Spleen (tissue), 11 donors: ENCODE measurements around the gene ACOT11. TPM values are rescaled to one million over a fixed set of nuclear protein-coding genes. Genes with fewer than 3 reads are reported as not detected.

Source experiments
- DNase-seq: peaks from one replicate; pipeline ENCODE4 v3.0.0-alpha.2; 2020
- H3K27ac ChIP-seq, 8 donors: fragments of 200-600 bp; sonication (generic) in 7 of 8; 1 replicate in 4 of 8; 2 replicates in 4 of 8; pipeline versions ENCODE4 v1.5.0 to v1.8.0; 2016 to 2021; ENCODE audit warnings: inconsistent platforms in 4 of 8, mild to moderate bottlenecking in 4 of 8, moderate library complexity in 1 of 8
- H3K27me3 ChIP-seq, 7 donors: fragments of 200-600 bp; sonication (generic) in 6 of 7; replicated peaks in 1 of 7; 1 replicate in 4 of 7; 2 replicates in 3 of 7; pipeline versions ENCODE4 v1.5.0 to v1.8.0; 2016 to 2021; ENCODE audit warnings: inconsistent platforms in 3 of 7, mild to moderate bottlenecking in 1 of 7
- H3K36me3 ChIP-seq, 6 donors: fragments of 200-600 bp; sonication (generic) in 5 of 6; 1 replicate in 4 of 6; 2 replicates in 2 of 6; pipeline versions ENCODE4 v1.5.0 to v1.8.0; 2016 to 2021; ENCODE audit warnings: inconsistent platforms in 2 of 6
- H3K4me1 ChIP-seq, 6 donors: fragments of 200-600 bp; sonication (generic) in 5 of 6; 1 replicate in 3 of 6; 2 replicates in 3 of 6; pipeline versions ENCODE4 v1.5.0 to v1.8.0; 2016 to 2021; ENCODE audit warnings: inconsistent platforms in 3 of 6
- H3K4me3 ChIP-seq, 8 donors: fragments of 200-600 bp; sonication (generic) in 7 of 8; 1 replicate in 4 of 8; 2 replicates in 4 of 8; pipeline versions ENCODE4 v1.5.0 to v1.8.0; 2016 to 2021; ENCODE audit warnings: inconsistent platforms in 4 of 8, mild to moderate bottlenecking in 4 of 8, moderate library complexity in 2 of 8
- H3K9me3 ChIP-seq, 8 donors: fragments of 200-600 bp; sonication (generic) in 7 of 8; 1 replicate in 4 of 8; 2 replicates in 4 of 8; pipeline versions ENCODE4 v1.5.0 to v1.8.0; 2016 to 2021; ENCODE audit warnings: inconsistent platforms in 4 of 8
- POLR2A ChIP-seq, 3 donors: fragments of 450-650 bp; IDR thresholded peaks; one replicate each; pipeline ENCODE4 v1.5.1; 2017; ENCODE audit warnings: antibody characterized with exemption in 3 of 3, mild to moderate bottlenecking in 1 of 3
- POLR2AphosphoS5 ChIP-seq, 3 donors: sonication (generic); formaldehyde crosslinking; IDR thresholded peaks; one replicate each; pipeline ENCODE4 v1.5.1; 2017; ENCODE audit warnings: antibody characterized with exemption in 3 of 3
- WGBS, 5 donors: extraction: QIAGEN DNeasy Blood & Tissue Kit in 3 of 5; methylation state at CpG; one replicate each; pipeline versions ENCODE4 v1.1.5 to v1.1.7; 2013 to 2018; 5-methylcytosine and 5-hydroxymethylcytosine counted together
- intact Hi-C: fragments of 100-400 bp; cut with DNase I; formaldehyde crosslinking; loops from one replicate; pipeline ENCODE4 v1.15.0; 2023; ENCODE audit warnings: low total_unique reads
- polyA plus RNA-seq, 3 donors: library from polyadenylated mRNA; stranded (reverse); fragments of 200-250 nt; gene quantifications; one replicate each; pipeline ENCODE4 v1.2.1, GENCODE V29; 2013
- total RNA-seq, 7 donors: library from RNA; depleted of rRNA in 3 of 7; stranded (reverse); fragments of >200 nt in 3 of 7; fragmentation: NEBNext Ultra II Directional in 4 of 7; extraction: Animal tissue kit (Norgen Biotek cat#: 25700) in 4 of 7; gene quantifications; one replicate each; pipeline versions ENCODE4 v1.1.0 to v1.2.1, GENCODE V29; 2016 to 2021
- TF ChIP-seq, protein P1 (sequence below), 11 experiments: fragments of 200-600 bp in 7 of 11; fragments of 450-650 bp in 4 of 11; sonication (generic) in 4 of 11; IDR thresholded peaks in 8 of 11; conservative IDR thresholded peaks in 3 of 11; 1 replicate in 7 of 11; 2 replicates in 4 of 11; pipeline versions ENCODE4 v1.4.0 to v1.8.0; 2016 to 2021; ENCODE audit warnings: antibody characterized with exemption in 11 of 11, inconsistent platforms in 4 of 11, mild to moderate bottlenecking in 1 of 11
- donor health status: healthy with polysubstance abuse.
- donor health status: DM: no; HTN: no; CAD: no; lungs with moderate emphysema.
- donor health status: DM: no; HTN: no; CAD: no.
- donor health status: Bipolar disorder and iron deficiency.
- donor health status: healthy.
- donor health status: DM: no; HTN: no; CAD: no.
- donor health status: DM: yes; HTN: yes; CAD: no.

ACOT11 gene
- total and polyA plus RNA-seq, 10 donors, result 0.30 to 3.2 (median 2.1) TPM

DNA sequence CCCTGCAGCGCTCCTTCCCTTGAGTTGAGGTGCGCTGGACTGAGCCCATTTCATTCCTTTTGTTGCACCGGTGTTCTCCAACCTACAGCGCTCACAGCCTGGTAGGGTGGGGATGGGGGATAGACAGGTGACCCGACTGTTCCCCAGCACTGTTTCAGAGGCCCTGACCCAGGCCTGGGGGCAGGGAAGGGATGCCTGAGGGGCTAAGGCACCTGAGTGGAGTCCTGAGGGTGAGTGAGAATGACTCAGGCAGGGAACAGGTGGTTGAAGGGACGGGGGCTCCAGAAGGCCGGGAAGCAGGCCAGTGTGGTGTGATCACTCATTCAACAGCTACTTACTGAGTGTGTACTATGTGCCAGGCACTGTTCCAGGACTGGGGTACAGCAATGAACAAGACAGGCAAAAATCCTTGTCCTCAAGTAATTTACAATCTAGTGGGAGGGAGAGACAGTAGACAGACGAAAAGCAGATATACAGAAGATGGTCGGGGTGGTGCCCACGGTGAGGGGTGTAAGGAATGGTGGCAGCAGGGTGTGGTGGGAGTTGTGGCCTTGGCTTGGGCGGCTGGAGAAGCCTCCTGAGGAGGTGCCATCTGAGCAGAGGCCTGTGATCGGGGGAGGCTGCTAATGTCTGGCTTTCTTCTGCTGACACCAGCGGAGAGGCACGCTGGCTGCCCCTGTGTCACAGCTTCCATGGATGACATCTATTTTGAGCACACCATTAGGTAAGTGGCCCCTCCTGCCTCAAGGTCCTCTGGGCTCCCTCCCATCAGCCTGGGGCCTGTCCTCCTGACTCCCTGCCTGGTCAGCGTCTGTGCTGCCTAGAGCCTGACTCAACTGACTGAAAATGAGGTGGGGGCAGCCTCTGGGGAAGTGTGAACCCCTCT, 37.4 kb downstream of the ACOT11 start:
- TF ChIP-seq POLR2AphosphoS5 (IDR thresholded peaks at IDR 0.05), result no peak
- TF ChIP-seq, protein P1, sequence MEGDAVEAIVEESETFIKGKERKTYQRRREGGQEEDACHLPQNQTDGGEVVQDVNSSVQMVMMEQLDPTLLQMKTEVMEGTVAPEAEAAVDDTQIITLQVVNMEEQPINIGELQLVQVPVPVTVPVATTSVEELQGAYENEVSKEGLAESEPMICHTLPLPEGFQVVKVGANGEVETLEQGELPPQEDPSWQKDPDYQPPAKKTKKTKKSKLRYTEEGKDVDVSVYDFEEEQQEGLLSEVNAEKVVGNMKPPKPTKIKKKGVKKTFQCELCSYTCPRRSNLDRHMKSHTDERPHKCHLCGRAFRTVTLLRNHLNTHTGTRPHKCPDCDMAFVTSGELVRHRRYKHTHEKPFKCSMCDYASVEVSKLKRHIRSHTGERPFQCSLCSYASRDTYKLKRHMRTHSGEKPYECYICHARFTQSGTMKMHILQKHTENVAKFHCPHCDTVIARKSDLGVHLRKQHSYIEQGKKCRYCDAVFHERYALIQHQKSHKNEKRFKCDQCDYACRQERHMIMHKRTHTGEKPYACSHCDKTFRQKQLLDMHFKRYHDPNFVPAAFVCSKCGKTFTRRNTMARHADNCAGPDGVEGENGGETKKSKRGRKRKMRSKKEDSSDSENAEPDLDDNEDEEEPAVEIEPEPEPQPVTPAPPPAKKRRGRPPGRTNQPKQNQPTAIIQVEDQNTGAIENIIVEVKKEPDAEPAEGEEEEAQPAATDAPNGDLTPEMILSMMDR (IDR thresholded peaks at IDR 0.05 in 8 of 11, conservative IDR thresholded peaks at IDR 0.05 in 3 of 11), result no peak

DNA sequence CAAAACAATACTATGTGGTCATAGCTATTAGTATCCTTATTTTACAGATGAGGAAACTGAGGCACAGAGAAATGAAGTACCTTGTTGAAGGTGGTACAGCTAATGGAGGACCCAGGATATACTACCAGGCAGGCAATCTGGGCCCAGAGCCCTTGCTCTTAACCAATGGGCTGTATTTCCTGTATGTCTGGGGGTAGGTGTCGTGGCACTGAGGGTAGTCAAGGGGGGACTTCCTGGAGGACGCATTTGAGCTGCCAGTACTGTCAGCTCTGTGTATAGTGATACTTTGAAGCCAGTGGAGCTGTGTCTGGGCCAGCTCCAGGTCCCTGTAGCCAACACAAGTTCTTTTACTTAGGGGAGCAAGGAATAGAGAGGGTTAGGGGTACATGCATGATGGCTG, 40.3 kb downstream of the ACOT11 start:
- Histone ChIP-seq H3K9me3 (no peaks in the 10 kb centered on the region), H3K36me3 (no peaks in the 10 kb centered on the region), H3K4me1 (no peaks in the 10 kb centered on the region), H3K27me3 (no peaks in the 10 kb centered on the region), H3K4me3 (no peak overlapping the region), H3K27ac (no peak overlapping the region)
- no peak for DNase-seq
- TF ChIP-seq POLR2AphosphoS5 (IDR thresholded peaks at IDR 0.05) (no peak), POLR2A (IDR thresholded peaks at IDR 0.05) (no peak)
- TF ChIP-seq, protein P1 (IDR thresholded peaks at IDR 0.05 in 8 of 11, conservative IDR thresholded peaks at IDR 0.05 in 3 of 11), result no peak
- intact Hi-C loops, result no loop called here
- 11 to 45% (median 25%) methylated on average over 2 of the region's 2 CpGs for WGBS, 5 donors

More for the DNA sequence above, 37.4 kb downstream of the ACOT11 start:
- no peaks in the 10 kb centered on the region for H3K4me1 ChIP-seq
- WGBS, 5 donors, result 84 to 95% (median 89%) methylated on average over 12 to 15 of the region's 15 CpGs
- no peak overlapping the region for H3K27ac ChIP-seq
- peak; percentile 47 for DNase-seq
- intact Hi-C loops, result no loop called here
- no peaks in the 10 kb centered on the region for H3K9me3 ChIP-seq
- H3K27me3 ChIP-seq, result no peaks in the 10 kb centered on the region
- no peak overlapping the region for H3K4me3 ChIP-seq
- H3K36me3 ChIP-seq, result no peaks in the 10 kb centered on the region

DNA sequence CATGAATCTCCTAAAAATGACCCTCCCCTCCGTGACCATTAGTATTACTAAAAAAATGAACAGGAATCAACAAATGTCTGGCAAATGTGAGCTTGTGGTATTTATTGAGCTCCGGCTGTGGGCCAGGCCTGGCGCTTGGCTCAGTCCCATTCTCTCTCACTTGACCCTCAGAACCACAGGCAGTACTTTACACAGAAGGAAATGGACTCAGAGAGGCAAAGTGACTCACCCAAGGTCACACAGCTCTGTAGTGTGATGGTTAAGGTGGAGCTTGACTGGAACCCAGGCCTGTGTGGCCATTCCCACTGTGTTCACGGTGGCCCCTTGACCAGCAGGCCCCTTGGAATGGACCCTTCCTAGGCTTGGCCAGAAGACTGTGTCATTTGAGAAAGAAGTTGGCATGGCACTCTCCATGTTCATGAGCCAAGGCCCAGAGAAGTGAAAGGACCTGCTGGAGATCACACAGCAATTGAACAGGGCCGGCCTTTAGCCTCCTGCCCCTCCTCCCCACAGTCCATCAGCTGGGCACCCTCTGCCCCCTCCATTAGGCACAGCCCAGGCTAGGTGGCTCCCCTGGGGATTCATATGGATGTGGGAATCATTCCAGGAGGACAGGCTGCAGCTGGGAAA, 43.2 kb downstream of the ACOT11 start:
- Histone ChIP-seq H3K4me3 (no peak overlapping the region), H3K4me1 (no peaks in the 10 kb centered on the region), H3K36me3 (peaks cover 0 to 7% (median 0%) of the 10 kb centered on the region in 6 donors), H3K27me3 (no peaks in the 10 kb centered on the region), H3K27ac (no peak overlapping the region), H3K9me3 (no peaks in the 10 kb centered on the region)
- 74 to 90% (median 81%) methylated on average over 5 of the region's 5 CpGs for WGBS, 5 donors
- no peak for DNase-seq
- TF ChIP-seq POLR2AphosphoS5 (IDR thresholded peaks at IDR 0.05) (no peak), POLR2A (IDR thresholded peaks at IDR 0.05) (no peak)
- TF ChIP-seq, protein P1 (IDR thresholded peaks at IDR 0.05 in 8 of 11, conservative IDR thresholded peaks at IDR 0.05 in 3 of 11), result no peak
- intact Hi-C loops, result no loop called here

DNA sequence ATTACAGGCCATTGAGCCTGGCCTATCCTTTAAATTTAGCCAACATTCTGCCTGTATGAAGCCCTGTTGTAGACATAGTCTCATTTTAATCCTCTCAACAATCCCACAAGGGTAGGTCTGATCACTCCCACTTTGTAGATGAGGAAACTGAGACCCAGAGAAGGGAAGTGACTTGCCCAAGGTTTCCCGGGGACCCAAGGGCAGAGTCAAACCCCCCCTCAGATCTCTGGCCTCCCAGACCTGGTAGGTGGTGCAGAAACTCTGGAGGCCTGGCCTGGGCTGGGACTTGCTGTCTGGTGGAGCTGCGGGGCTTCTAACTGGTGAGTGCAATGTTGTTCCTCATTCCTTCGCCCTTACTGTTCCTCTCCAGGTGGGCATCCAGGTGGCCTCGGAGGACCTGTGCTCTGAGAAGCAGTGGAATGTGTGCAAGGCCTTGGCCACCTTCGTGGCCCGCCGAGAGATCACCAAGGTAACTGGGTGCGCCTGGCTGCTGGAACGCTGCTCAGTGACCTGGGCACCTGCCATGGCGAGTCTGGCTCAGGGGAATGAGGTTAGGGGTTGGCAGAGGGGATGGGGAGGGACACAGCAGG, 45.6 kb downstream of the ACOT11 start:
- Histone ChIP-seq H3K36me3 (peaks cover 0 to 11% (median 0%) of the 10 kb centered on the region in 6 donors), H3K9me3 (no peaks in the 10 kb centered on the region), H3K27ac (no peak overlapping the region), H3K4me3 (no peak overlapping the region), H3K27me3 (no peaks in the 10 kb centered on the region), H3K4me1 (no peaks in the 10 kb centered on the region)
- intact Hi-C loops, result no loop called here
- 84 to 93% (median 87%) methylated on average over 8 to 10 of the region's 10 CpGs for WGBS, 5 donors
- TF ChIP-seq, protein P1 (IDR thresholded peaks at IDR 0.05 in 8 of 11, conservative IDR thresholded peaks at IDR 0.05 in 3 of 11), result no peak
- TF ChIP-seq POLR2AphosphoS5 (IDR thresholded peaks at IDR 0.05) (no peak), POLR2A (IDR thresholded peaks at IDR 0.05) (no peak)
- DNase-seq, result peak; percentile 52
